CD4-positive, CD25-positive, alpha-beta regulatory T cell (primary cell): ENCODE results near the gene ZNF598. TPM values are rescaled to one million over a fixed set of nuclear protein-coding genes. Genes with fewer than 3 reads are reported as not detected.

Experiments used
- ATAC-seq, 2 donors: fragments of 150-1000 bp; cut with Tn5 transposase; one replicate each; pipeline ENCODE4 v1.10.0; 2021; ENCODE audit warnings: low read depth in 2 of 2, moderate number of reproducible peaks in 2 of 2, moderate library complexity in 1 of 2
- DNase-seq, 3 donors: peaks; one replicate each; pipeline versions ENCODE4 v3.0.0 to v3.0.0-alpha.2; 2012 to 2022; ENCODE audit warnings: mixed read lengths in 1 of 3
- H3K27ac ChIP-seq: one replicate; pipeline ENCODE4 v1.7.0; 2013; ENCODE audit warnings: mild to moderate bottlenecking, low read length; ENCODE audit not compliant: insufficient read depth, poor library complexity, severe bottlenecking
- H3K27me3 ChIP-seq: one replicate; pipeline ENCODE4 v1.7.0; 2013; ENCODE audit warnings: low read length; ENCODE audit not compliant: control insufficient read depth, insufficient read depth
- H3K36me3 ChIP-seq: one replicate; pipeline ENCODE4 v1.7.0; 2013; ENCODE audit warnings: mild to moderate bottlenecking, low read length, moderate library complexity; ENCODE audit not compliant: control insufficient read depth, insufficient read depth
- H3K4me1 ChIP-seq: 2 replicates; pipeline ENCODE4 v1.7.0; 2013; ENCODE audit warnings: mild to moderate bottlenecking, low read length; ENCODE audit not compliant: insufficient read depth, control insufficient read depth, poor library complexity, severe bottlenecking
- H3K4me3 ChIP-seq: one replicate; pipeline ENCODE4 v1.7.0; 2013; ENCODE audit warnings: low read depth, mild to moderate bottlenecking, low read length, moderate library complexity
- H3K9me3 ChIP-seq, 2 experiments: 1 replicate in 1 of 2; 2 replicates in 1 of 2; pipeline ENCODE4 v1.7.0; 2013; ENCODE audit warnings: low read length in 2 of 2, mild to moderate bottlenecking in 1 of 2, moderate library complexity in 1 of 2; ENCODE audit not compliant: control insufficient read depth in 2 of 2
- H3K27ac Mint-ChIP-seq, 3 donors: one replicate each; pipeline ENCODE4 v1.8.0; 2020 to 2022; ENCODE audit warnings: mild to moderate bottlenecking in 3 of 3, mixed read lengths in 3 of 3, moderate library complexity in 2 of 3
- H3K27me3 Mint-ChIP-seq: one replicate; pipeline ENCODE4 v1.8.0; 2022; ENCODE audit warnings: mild to moderate bottlenecking, mixed read lengths
- H3K36me3 Mint-ChIP-seq: one replicate; pipeline ENCODE4 v1.8.0; 2020; ENCODE audit warnings: mixed read lengths
- H3K4me1 Mint-ChIP-seq, 4 donors: one replicate each; pipeline ENCODE4 v1.8.0; 2020 to 2022; ENCODE audit warnings: mixed read lengths in 4 of 4, mild to moderate bottlenecking in 1 of 4
- H3K4me3 Mint-ChIP-seq, 4 donors: one replicate each; pipeline ENCODE4 v1.8.0; 2020 to 2022; ENCODE audit warnings: mild to moderate bottlenecking in 4 of 4, mixed read lengths in 4 of 4, moderate library complexity in 3 of 4
- H3K9me3 Mint-ChIP-seq, 7 donors: one replicate each; pipeline ENCODE4 v1.8.0; 2020 to 2022; ENCODE audit warnings: mixed read lengths in 7 of 7, mild to moderate bottlenecking in 3 of 7, moderate library complexity in 2 of 7
- polyA plus RNA-seq, 4 donors: library from polyadenylated mRNA; unstranded; fragments of 300-500 nt; fragmentation: Illumina TruSeq; gene quantifications; one replicate each; pipeline ENCODE4 v1.2.3, GENCODE V29; 2021
- total RNA-seq: library from RNA; stranded (reverse); gene quantifications from one replicate; pipeline ENCODE4 v1.2.3, GENCODE V29; 2022

The ZNF598 gene
- total and polyA plus RNA-seq, 5 donors from 2014 or later, result 1.8 to 48.2 (median 3.0) TPM

GRCh38 chr16:1980030-1980769, 29.4 kb downstream of the ZNF598 start:
- no peak for ATAC-seq
- Histone ChIP-seq H3K4me3 (no peak overlapping the region), H3K9me3 (no peaks in the 10 kb centered on the region), H3K27me3 (peaks cover 11% of the 10 kb centered on the region), H3K36me3 (peaks cover 28% of the 10 kb centered on the region), H3K27ac (no peak overlapping the region), H3K4me1 (peaks cover 22% of the 10 kb centered on the region)
- peaks cover 0 to 18% (median 5%) of the 10 kb centered on the region in 4 donors for H3K4me1 Mint-ChIP-seq
- H3K9me3 Mint-ChIP-seq, result no peaks in the 10 kb centered on the region
- H3K4me3 Mint-ChIP-seq, result peak overlapping the region in 1 of 4 donors; percentile 88
- H3K27me3 Mint-ChIP-seq, result peaks cover 27% of the 10 kb centered on the region
- no peak overlapping the region for H3K27ac Mint-ChIP-seq
- H3K36me3 Mint-ChIP-seq, result peaks cover 6% of the 10 kb centered on the region
- no peak for DNase-seq

- H3K27ac ChIP-seq, result no peak overlapping the region
- peaks cover 11% of the 10 kb centered on the region for H3K27me3 ChIP-seq
- Mint-ChIP-seq H3K9me3 (no peaks in the 10 kb centered on the region), H3K27me3 (peaks cover 27% of the 10 kb centered on the region), H3K36me3 (peaks cover 6% of the 10 kb centered on the region), H3K27ac (no peak overlapping the region), H3K4me1 (peaks cover 0 to 16% (median 4%) of the 10 kb centered on the region in 4 donors), H3K4me3 (no peak overlapping the region)
- no peak for ATAC-seq
- H3K4me3 ChIP-seq, result no peak overlapping the region
- H3K9me3 ChIP-seq, result no peaks in the 10 kb centered on the region
- peaks cover 16% of the 10 kb centered on the region for H3K4me1 ChIP-seq
- peak in 1 of 3 donors; percentile 31 for DNase-seq
- H3K36me3 ChIP-seq, result peaks cover 33% of the 10 kb centered on the region
Measured at GRCh38 chr16:1979271-1980029, 30.2 kb downstream of the ZNF598 start.

- Mint-ChIP-seq H3K36me3 (peaks cover 6% of the 10 kb centered on the region), H3K9me3 (no peaks in the 10 kb centered on the region), H3K4me1 (peaks cover 0 to 16% (median 4%) of the 10 kb centered on the region in 4 donors), H3K27me3 (peaks cover 28% of the 10 kb centered on the region), H3K27ac (no peak overlapping the region), H3K4me3 (no peak overlapping the region)
- H3K4me1 ChIP-seq, result peaks cover 15% of the 10 kb centered on the region
- DNase-seq (no peak), ATAC-seq (no peak)
- no peak overlapping the region for H3K4me3 ChIP-seq
- no peaks in the 10 kb centered on the region for H3K9me3 ChIP-seq
- peaks cover 33% of the 10 kb centered on the region for H3K36me3 ChIP-seq
- H3K27me3 ChIP-seq, result peaks cover 11% of the 10 kb centered on the region
- no peak overlapping the region for H3K27ac ChIP-seq
Measured at GRCh38 chr16:1978476-1979120, 31.0 kb downstream of the ZNF598 start.

- H3K36me3 Mint-ChIP-seq, result peaks cover 6% of the 10 kb centered on the region
- peaks cover 31% of the 10 kb centered on the region for H3K27me3 Mint-ChIP-seq
- no peak overlapping the region for H3K27ac Mint-ChIP-seq
- H3K4me1 Mint-ChIP-seq, result peaks cover 0 to 18% (median 3%) of the 10 kb centered on the region in 4 donors
- Histone ChIP-seq H3K9me3 (no peaks in the 10 kb centered on the region), H3K27me3 (peaks cover 11% of the 10 kb centered on the region), H3K36me3 (peaks cover 33% of the 10 kb centered on the region), H3K27ac (no peak overlapping the region), H3K4me1 (peaks cover 13% of the 10 kb centered on the region), H3K4me3 (no peak overlapping the region)
- no peak overlapping the region for H3K4me3 Mint-ChIP-seq
- ATAC-seq (no peak), DNase-seq (no peak)
- H3K9me3 Mint-ChIP-seq, result no peaks in the 10 kb centered on the region
Measured at GRCh38 chr16:1977875-1978268, 31.7 kb downstream of the ZNF598 start.

GRCh38 chr16:1976951-1977874, 32.4 kb downstream of the ZNF598 start:
- Mint-ChIP-seq H3K27ac (no peak overlapping the region), H3K36me3 (peaks cover 6% of the 10 kb centered on the region), H3K9me3 (no peaks in the 10 kb centered on the region), H3K4me1 (peaks cover 0 to 15% (median 1%) of the 10 kb centered on the region in 4 donors), H3K27me3 (peaks cover 25% of the 10 kb centered on the region), H3K4me3 (no peak overlapping the region)
- ATAC-seq (no peak), DNase-seq (no peak)
- Histone ChIP-seq H3K4me3 (no peak overlapping the region), H3K27ac (no peak overlapping the region), H3K36me3 (peaks cover 33% of the 10 kb centered on the region), H3K4me1 (peaks cover 19% of the 10 kb centered on the region), H3K9me3 (no peaks in the 10 kb centered on the region), H3K27me3 (peaks cover 9% of the 10 kb centered on the region)

- peaks cover 22% of the 10 kb centered on the region for H3K27me3 Mint-ChIP-seq
- DNase-seq, result no peak
- peaks cover 6 to 22% (median 8%) of the 10 kb centered on the region in 4 donors for H3K4me1 Mint-ChIP-seq
- no peaks in the 10 kb centered on the region for H3K27me3 ChIP-seq
- no peaks in the 10 kb centered on the region for H3K9me3 ChIP-seq
- no peak overlapping the region for H3K27ac Mint-ChIP-seq
- no peak overlapping the region for H3K27ac ChIP-seq
- H3K36me3 Mint-ChIP-seq, result peaks cover 6% of the 10 kb centered on the region
- ATAC-seq, result no peak
- H3K36me3 ChIP-seq, result peaks cover 33% of the 10 kb centered on the region
- no peak overlapping the region for H3K4me3 ChIP-seq
- peaks cover 25% of the 10 kb centered on the region for H3K4me1 ChIP-seq
- H3K4me3 Mint-ChIP-seq, result no peak overlapping the region
- no peaks in the 10 kb centered on the region for H3K9me3 Mint-ChIP-seq
Measured at GRCh38 chr16:1976216-1976520, 33.5 kb downstream of the ZNF598 start.
